ENCODE results near the gene RAVER1. TPM values are rescaled to one million over a fixed set of nuclear protein-coding genes. Genes with fewer than 3 reads are reported as not detected.

RAVER1 gene
- total and polyA plus RNA-seq, 2 of the 13 experiments (the other 11 are each of a cell fraction or from before 2014, with no cell fraction given), result 3.6 to 7.9 TPM

- TF ChIP-seq ZSCAN9 (CRISPR knock-in tag; IDR thresholded peaks at IDR 0.05; ENCODE audit: borderline replicate concordance) (no peak), ZNF274 (CRISPR knock-in tag; IDR thresholded peaks at IDR 0.05) (peak; percentile 59; the same call in 1 of the 2 replicates), AKAP8 (CRISPR knock-in tag; IDR thresholded peaks at IDR 0.05) (no peak), ZNF672 (CRISPR knock-in tag; IDR thresholded peaks at IDR 0.05) (no peak), STAT5B (CRISPR knock-in tag; IDR thresholded peaks at IDR 0.05) (no peak), ZBTB2 (CRISPR knock-in tag; IDR thresholded peaks at IDR 0.05; ENCODE audit: low read depth) (peak; percentile 77), GMEB1 (CRISPR knock-in tag; IDR thresholded peaks at IDR 0.05; ENCODE audit: borderline replicate concordance) (no peak), GLI4 (CRISPR knock-in tag; IDR thresholded peaks at IDR 0.05; ENCODE audit: borderline replicate concordance) (0 out of 2 replicates have a peak, but pooled peaks have one; percentile 32), IKZF4 (CRISPR knock-in tag; IDR thresholded peaks at IDR 0.05; ENCODE audit: borderline replicate concordance, low read depth, not compliant biosample characterization) (peak; percentile 68), ZNF3 (CRISPR knock-in tag; IDR thresholded peaks at IDR 0.05) (no peak), TGIF2 (CRISPR knock-in tag; IDR thresholded peaks at IDR 0.05) (no peak), IRX3 (CRISPR knock-in tag; IDR thresholded peaks at IDR 0.05; ENCODE audit: borderline replicate concordance, low read depth) (0 out of 2 replicates have a peak, but pooled peaks have one; percentile 24), POGK (CRISPR knock-in tag; conservative IDR thresholded peaks at IDR 0.05) (no peak), SALL1 (CRISPR knock-in tag; IDR thresholded peaks at IDR 0.05) (peak; percentile 67; the same call in 1 of the 2 replicates), SOX6 (IDR thresholded peaks at IDR 0.05) (no peak), SOX6 (CRISPR knock-in tag; IDR thresholded peaks at IDR 0.05) (no peak), ZNF747 (CRISPR knock-in tag; IDR thresholded peaks at IDR 0.05; ENCODE audit: borderline replicate concordance) (no peak), ZNF143 (CRISPR knock-in tag; IDR thresholded peaks at IDR 0.05) (no peak), JUNB (CRISPR knock-in tag; IDR thresholded peaks at IDR 0.05; ENCODE audit: borderline replicate concordance) (peak; percentile 33; the same call in 1 of the 2 replicates), MXD4 (CRISPR knock-in tag; IDR thresholded peaks at IDR 0.05) (peak; percentile 42; the same call in 1 of the 2 replicates), TFAP4 (IDR thresholded peaks at IDR 0.05; ENCODE audit: borderline replicate concordance, low read depth) (no peak), RBFOX2 (IDR thresholded peaks at IDR 0.05; ENCODE audit: low read depth, low read length) (no peak), NFIC (IDR thresholded peaks at IDR 0.05; ENCODE audit: low read length) (no peak), ATF7 (IDR thresholded peaks at IDR 0.05) (no peak), ATF7 (CRISPR knock-in tag; IDR thresholded peaks at IDR 0.05) (no peak), ZMYM4 (CRISPR knock-in tag; IDR thresholded peaks at IDR 0.05) (peak; percentile 17; the same call in 1 of the 2 replicates)
These were observed 37.3 kb downstream of the RAVER1 start (continued) for GRCh38 chr19:10295847-10296591.

Data from HepG2 (cell line).